MM.1S (cell line): Measurements from ENCODE around the gene VAPB.

Source experiments
- DNase-seq: peaks from one replicate; pipeline ENCODE4 v3.0.0-alpha.2; 2015
- H2AFZ ChIP-seq: fragments of 300-600 bp; sonication (generic); 2 replicates; pipeline ENCODE4 v1.6.0; 2016; ENCODE audit warnings: antibody characterized with exemption, low read length
- H3F3A ChIP-seq: fragments of 300-600 bp; sonication (generic); 2 replicates; pipeline ENCODE4 v1.6.1; 2016; ENCODE audit warnings: mild to moderate bottlenecking, antibody characterized with exemption, low read length, moderate library complexity, mixed read lengths; ENCODE audit not compliant: insufficient read depth
- H3K27ac ChIP-seq: fragments of 300-600 bp; sonication (generic); 2 replicates; pipeline ENCODE4 v1.5.1; 2016; ENCODE audit warnings: mild to moderate bottlenecking, low read length
- H3K27me3 ChIP-seq: fragments of 300-600 bp; sonication (generic); replicated peaks from 2 replicates; pipeline ENCODE4 v1.6.0; 2016; ENCODE audit warnings: low read length; ENCODE audit not compliant: insufficient read depth
- H3K36me3 ChIP-seq: fragments of 300-600 bp; sonication (generic); replicated peaks from 2 replicates; pipeline ENCODE4 v1.6.1; 2016; ENCODE audit warnings: mild to moderate bottlenecking, low read length, mixed read lengths; ENCODE audit not compliant: insufficient read depth
- H3K4me1 ChIP-seq: fragments of 300-600 bp; sonication (generic); 2 replicates; pipeline ENCODE4 v1.6.1; 2016; ENCODE audit warnings: low read length, mixed read lengths
- H3K4me2 ChIP-seq: fragments of 300-600 bp; sonication (generic); 2 replicates; pipeline ENCODE4 v1.6.0; 2016; ENCODE audit warnings: low read depth, low read length
- H3K4me3 ChIP-seq: fragments of 300-600 bp; sonication (generic); 2 replicates; pipeline ENCODE4 v1.5.1; 2016; ENCODE audit warnings: low read length, mixed read lengths
- H3K79me2 ChIP-seq: fragments of 300-600 bp; sonication (generic); 2 replicates; pipeline ENCODE4 v1.6.1; 2016; ENCODE audit warnings: mixed run types, low read length, mixed read lengths
- H3K9ac ChIP-seq: fragments of 300-600 bp; sonication (generic); 2 replicates; pipeline ENCODE4 v1.6.1; 2016; ENCODE audit warnings: low read length, mixed read lengths
- H3K9me2 ChIP-seq: fragments of 300-600 bp; sonication (generic); replicated peaks from 2 replicates; pipeline ENCODE4 v1.6.1; 2016; ENCODE audit warnings: mild to moderate bottlenecking, low read length, mixed read lengths; ENCODE audit not compliant: insufficient read depth
- H3K9me3 ChIP-seq: fragments of 300-600 bp; sonication (generic); replicated peaks from 2 replicates; pipeline ENCODE4 v1.6.1; 2016; ENCODE audit warnings: mild to moderate bottlenecking, low read length, mixed read lengths; ENCODE audit not compliant: insufficient read depth
- H4K20me1 ChIP-seq: fragments of 300-600 bp; sonication (generic); 2 replicates; pipeline ENCODE4 v1.6.1; 2016; ENCODE audit warnings: mild to moderate bottlenecking, low read length, moderate library complexity, mixed read lengths; ENCODE audit not compliant: insufficient read depth
- EZH2 ChIP-seq: fragments of 300-600 bp; sonication (generic); optimal IDR thresholded peaks from 2 replicates; pipeline ENCODE3; 2017; ENCODE audit warnings: low read depth, mild to moderate bottlenecking, antibody characterized with exemption, low read length, mixed read lengths
- EZH2phosphoT487 ChIP-seq: fragments of 300-600 bp; sonication (generic); IDR thresholded peaks from 2 replicates; pipeline ENCODE4 v1.6.1; 2018; ENCODE audit warnings: antibody characterized with exemption, low read length
- TF ChIP-seq, protein P1 (sequence below): fragments of 300-600 bp; sonication (generic); IDR thresholded peaks from 2 replicates; pipeline ENCODE4 v1.5.1; 2016; ENCODE audit warnings: antibody characterized with exemption, low read length, mixed read lengths

VAPB gene

DNA sequence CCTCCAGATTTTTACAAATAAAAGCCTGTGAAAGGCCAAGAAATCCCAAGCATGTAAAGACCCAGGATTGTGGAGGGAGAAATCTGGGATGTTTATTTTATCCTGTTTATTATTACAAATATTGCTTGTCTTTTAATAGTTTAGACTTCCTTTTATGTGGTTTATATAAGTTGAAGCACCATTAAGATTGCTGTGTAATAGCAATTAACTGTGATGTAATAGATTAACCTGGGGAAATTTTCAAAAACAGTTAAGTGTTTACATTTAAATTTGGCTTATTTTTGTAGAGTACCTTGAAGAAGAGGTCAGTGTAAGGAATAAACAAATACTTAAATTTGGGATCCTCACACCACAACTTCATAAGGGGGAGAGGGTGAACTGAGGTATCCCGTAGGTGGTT, 27.0 kb downstream of the VAPB start:
- no peak overlapping the region for H3K4me3 ChIP-seq
- H3K9me2 ChIP-seq: no peaks in the 10 kb centered on the region
- H3F3A ChIP-seq: no peaks in the 10 kb centered on the region
- peaks cover 6% of the 10 kb centered on the region for H4K20me1 ChIP-seq
- no peak overlapping the region for H3K27ac ChIP-seq
- H2AFZ ChIP-seq: no peak overlapping the region
- no peaks in the 10 kb centered on the region for H3K9me3 ChIP-seq
- H3K36me3 ChIP-seq: no peaks in the 10 kb centered on the region
- H3K79me2 ChIP-seq: peaks cover 57% of the 10 kb centered on the region
- no peaks in the 10 kb centered on the region for H3K4me1 ChIP-seq
- no peak for DNase-seq
- H3K9ac ChIP-seq: no peak overlapping the region
- H3K4me2 ChIP-seq: no peak overlapping the region
- no peak for TF ChIP-seq EZH2
- TF ChIP-seq EZH2phosphoT487: no peak
- TF ChIP-seq, protein P1, sequence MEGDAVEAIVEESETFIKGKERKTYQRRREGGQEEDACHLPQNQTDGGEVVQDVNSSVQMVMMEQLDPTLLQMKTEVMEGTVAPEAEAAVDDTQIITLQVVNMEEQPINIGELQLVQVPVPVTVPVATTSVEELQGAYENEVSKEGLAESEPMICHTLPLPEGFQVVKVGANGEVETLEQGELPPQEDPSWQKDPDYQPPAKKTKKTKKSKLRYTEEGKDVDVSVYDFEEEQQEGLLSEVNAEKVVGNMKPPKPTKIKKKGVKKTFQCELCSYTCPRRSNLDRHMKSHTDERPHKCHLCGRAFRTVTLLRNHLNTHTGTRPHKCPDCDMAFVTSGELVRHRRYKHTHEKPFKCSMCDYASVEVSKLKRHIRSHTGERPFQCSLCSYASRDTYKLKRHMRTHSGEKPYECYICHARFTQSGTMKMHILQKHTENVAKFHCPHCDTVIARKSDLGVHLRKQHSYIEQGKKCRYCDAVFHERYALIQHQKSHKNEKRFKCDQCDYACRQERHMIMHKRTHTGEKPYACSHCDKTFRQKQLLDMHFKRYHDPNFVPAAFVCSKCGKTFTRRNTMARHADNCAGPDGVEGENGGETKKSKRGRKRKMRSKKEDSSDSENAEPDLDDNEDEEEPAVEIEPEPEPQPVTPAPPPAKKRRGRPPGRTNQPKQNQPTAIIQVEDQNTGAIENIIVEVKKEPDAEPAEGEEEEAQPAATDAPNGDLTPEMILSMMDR: no peak
- no peaks in the 10 kb centered on the region for H3K27me3 ChIP-seq

DNA sequence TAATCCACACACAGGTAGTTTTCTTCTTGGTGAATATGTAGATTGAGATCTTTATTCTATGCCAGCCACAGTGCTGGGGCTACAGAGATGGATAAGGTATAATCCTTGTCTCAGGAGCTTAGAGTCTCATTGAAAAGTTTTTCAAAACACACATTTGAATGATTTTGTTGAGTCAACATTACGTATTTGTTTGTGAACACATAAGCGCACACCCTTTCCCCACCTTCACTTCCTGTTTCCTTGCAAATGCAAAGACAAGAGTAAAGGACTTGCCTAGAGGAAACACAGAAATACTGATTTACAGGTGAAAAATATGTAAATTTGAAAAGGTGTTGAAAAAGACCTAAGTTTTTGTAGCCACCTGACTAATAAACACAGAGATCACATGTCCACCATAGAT, 27.8 kb downstream of the VAPB start:
- Histone ChIP-seq H3K9me2 (no peaks in the 10 kb centered on the region), H3K4me3 (no peak overlapping the region), H3K9ac (no peak overlapping the region), H3K79me2 (peaks cover 55% of the 10 kb centered on the region), H3K4me2 (no peak overlapping the region), H3K27me3 (no peaks in the 10 kb centered on the region), H3K4me1 (no peaks in the 10 kb centered on the region), H2AFZ (no peak overlapping the region), H3K27ac (no peak overlapping the region), H3K36me3 (no peaks in the 10 kb centered on the region), H3F3A (no peaks in the 10 kb centered on the region), H4K20me1 (peaks cover 5% of the 10 kb centered on the region), H3K9me3 (no peaks in the 10 kb centered on the region)
- no peak for TF ChIP-seq EZH2
- TF ChIP-seq EZH2phosphoT487: no peak
- no peak for DNase-seq

DNA sequence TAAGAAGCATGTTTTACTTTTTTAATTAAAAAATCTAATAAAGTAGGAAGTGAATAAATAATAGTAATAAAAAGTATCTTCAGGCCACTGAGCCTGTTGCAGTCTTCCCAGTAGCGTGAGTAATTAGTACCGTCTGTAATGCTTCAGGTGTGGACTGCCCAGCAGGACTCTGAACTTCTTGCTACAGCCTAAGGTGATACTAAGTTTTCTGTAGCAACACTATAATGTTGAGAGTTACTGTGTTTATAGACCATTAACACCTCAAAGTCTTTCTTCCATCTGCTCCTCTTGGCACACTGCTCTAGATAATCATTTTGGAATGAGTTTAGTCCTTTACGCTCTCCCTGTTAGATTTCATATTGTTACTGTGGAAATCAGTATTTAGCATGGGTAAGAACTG, 28.4 kb downstream of the VAPB start:
- Histone ChIP-seq H3K79me2 (peaks cover 55% of the 10 kb centered on the region), H2AFZ (no peak overlapping the region), H3F3A (no peaks in the 10 kb centered on the region), H3K9me2 (no peaks in the 10 kb centered on the region), H4K20me1 (peaks cover 5% of the 10 kb centered on the region), H3K27ac (no peak overlapping the region), H3K36me3 (no peaks in the 10 kb centered on the region), H3K4me3 (no peak overlapping the region), H3K9ac (no peak overlapping the region), H3K4me1 (no peaks in the 10 kb centered on the region), H3K4me2 (no peak overlapping the region), H3K27me3 (no peaks in the 10 kb centered on the region), H3K9me3 (no peaks in the 10 kb centered on the region)
- no peak for DNase-seq
- TF ChIP-seq, protein P1: no peak
- TF ChIP-seq EZH2: no peak
- no peak for TF ChIP-seq EZH2phosphoT487

DNA sequence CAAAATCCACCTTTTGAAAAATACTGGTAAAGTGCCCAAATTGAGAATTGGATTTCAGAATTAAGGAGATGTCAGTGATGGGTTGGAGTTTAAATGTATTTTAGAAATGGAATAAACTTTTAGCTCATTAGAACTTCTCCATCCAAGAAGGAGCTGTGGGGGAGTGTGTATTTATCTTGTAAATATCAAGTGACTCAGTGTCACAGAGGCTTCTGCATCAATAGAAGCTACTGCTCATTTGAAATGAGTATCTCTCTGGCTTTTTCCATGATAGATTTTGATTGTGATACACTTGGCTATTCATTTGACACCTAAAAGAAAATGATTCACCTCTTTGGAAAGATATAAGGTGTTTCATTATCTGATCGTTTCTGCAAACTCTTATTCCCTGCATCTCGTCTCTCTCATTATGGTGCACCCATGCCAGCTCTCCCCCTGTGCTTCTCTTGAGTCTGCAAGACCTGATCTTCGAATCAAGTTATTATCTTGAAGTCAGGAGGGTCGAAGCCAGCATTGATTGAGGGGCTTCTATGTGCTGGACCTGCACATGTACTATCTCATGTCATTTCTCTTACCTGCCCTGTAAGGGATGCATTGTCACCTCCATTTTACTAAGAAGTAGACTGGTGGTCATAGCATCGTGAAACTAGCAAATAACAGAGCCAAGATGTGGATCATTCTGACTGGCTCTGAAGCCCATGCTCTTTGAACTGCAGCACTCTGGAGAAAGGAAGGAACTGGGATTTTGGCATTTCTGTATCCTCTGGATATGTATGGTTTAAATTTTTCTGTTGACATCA, 30.1 kb downstream of the VAPB start:
- peaks cover 54% of the 10 kb centered on the region for H3K79me2 ChIP-seq
- TF ChIP-seq EZH2 (no peak), EZH2phosphoT487 (no peak)
- TF ChIP-seq, protein P1: no peak
- H3K27me3 ChIP-seq: no peaks in the 10 kb centered on the region
- H3K4me2 ChIP-seq: no peak overlapping the region
- no peaks in the 10 kb centered on the region for H3F3A ChIP-seq
- no peak for DNase-seq
- no peak overlapping the region for H3K27ac ChIP-seq
- H3K9me2 ChIP-seq: no peaks in the 10 kb centered on the region
- H4K20me1 ChIP-seq: peaks cover 5% of the 10 kb centered on the region
- H3K9ac ChIP-seq: no peak overlapping the region
- H3K4me1 ChIP-seq: no peaks in the 10 kb centered on the region
- H3K4me3 ChIP-seq: no peak overlapping the region
- H3K9me3 ChIP-seq: no peaks in the 10 kb centered on the region
- H3K36me3 ChIP-seq: no peaks in the 10 kb centered on the region
- H2AFZ ChIP-seq: no peak overlapping the region
